ENCODE measurements around the gene GFM1.

Gene GFM1

GRCh38 chr3:158728851-158729250, 84.5 kb downstream of the GFM1 start:
- no peak for DNase-seq

DNA sequence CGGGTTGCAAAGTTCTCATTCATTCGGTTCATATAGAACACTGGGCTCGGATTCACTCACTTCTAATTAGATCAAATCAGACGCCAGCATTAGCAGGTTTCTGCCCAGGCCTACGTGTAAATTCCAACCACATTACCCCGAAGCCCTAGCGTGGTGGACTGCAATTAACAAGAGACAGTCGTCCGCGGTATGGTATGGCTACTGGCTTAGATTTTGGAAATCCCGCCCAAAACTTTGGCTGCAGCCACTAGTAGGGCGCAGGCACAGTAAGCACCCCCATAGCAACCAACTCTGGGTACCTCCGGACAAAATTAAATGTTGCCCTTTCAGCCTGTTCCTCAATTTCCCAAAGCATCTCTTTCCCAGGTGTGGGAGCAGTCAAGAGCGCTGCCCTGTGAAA, 87.2 kb downstream of the GFM1 start:
- DNase-seq, result no peak

GRCh38 chr3:158731938-158732855, 87.9 kb downstream of the GFM1 start, which contains the start of gene RARRES1:
TSS of gene RARRES1 (minus strand) at chr3:158732457. CDS start at chr3:158732415, 42 bp downstream.
- peak; percentile 70 for DNase-seq

DNA sequence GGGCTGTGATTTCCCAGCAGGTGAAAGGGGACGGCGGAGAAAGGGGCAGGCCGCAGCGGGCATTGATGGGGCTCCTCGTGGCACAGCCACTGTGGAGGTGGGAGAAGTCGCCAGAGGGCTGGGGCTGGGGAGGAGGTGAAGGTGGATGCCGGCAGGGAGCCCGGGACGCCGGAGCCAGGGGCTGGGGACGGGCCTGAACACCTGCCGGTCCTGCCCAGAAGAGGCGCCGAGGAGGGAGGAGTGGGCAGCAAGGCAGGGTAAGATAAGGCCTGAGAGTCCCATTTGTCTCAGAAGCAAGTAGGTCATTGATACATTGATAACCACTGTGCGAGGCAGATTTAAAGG, 88.5 kb downstream of the GFM1 start:
- DNase-seq, result no peak

DNA sequence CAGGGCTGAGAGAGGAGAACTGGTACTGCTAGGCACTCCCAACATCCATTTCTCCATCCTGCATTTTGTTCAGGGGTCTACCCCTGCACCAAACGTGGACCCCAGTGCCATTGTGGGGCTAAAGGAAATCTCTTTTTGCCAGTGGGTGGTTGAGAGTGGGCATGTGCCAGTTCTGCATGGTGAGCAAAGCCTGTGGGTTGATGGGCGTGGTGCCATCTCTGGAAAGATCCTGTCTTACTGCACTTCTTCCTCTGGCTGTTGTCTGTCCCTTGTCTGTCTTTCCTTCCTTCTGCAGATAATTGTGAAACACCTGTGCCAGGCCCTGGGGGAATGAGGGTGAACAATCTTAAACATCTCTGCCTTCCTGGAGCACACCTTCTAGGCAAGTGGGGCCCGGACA, 89.3 kb downstream of the GFM1 start:
- no peak for DNase-seq

DNA sequence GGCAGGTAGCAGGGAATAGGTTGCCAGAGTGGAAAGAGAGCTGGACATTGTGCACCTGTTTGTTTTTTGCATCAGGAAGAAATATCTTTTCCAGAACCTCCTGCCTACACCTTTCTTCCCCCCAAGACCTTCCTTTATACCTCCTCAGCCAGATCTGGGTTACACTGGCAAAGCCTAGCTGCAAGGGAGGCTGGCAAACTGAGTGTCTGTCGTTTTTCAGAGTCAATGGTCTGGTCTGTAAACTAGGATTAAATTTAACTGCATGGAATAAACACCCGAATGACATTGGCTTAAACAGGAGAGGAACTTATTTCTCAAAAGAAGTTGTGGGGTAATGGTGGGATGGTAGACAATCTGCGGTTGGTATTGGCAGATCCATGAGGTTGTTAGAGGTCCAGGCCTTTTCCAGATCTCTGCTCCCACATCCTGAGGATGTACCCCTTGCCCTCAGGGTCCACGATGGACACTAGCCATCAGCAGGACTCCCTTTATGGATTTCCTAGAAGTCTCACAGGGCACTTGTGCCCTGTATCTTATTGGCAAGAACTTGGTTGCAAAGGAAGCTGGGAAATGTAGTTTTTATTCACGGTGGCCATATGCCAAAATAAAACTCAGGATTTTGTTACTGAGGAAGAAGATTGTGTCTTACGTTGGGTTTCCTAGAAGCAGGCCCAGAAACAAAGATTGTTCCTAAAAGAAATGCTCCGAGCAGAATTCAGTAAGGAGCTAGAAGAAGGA, 91.1 kb downstream of the GFM1 start:
- DNase-seq, result no peak

DNA sequence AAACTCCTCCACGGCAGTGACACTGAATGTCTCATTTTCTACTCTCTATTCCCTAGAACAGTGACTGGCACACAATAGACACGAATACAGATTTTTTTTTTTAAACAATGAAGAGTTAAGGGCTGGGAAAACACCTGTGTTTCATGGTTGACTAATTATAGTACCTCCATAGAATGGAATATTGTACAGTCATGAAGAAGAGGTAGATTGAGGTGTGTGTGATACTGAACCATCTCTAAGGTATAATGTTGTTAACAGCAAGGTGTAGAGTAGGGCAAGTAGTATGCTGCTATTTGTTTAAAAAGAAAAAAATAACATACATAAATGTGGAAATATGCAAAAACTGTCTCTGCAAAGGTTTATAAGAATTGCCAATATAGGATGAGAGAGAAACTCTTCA, 93.1 kb downstream of the GFM1 start:
- no peak for DNase-seq

GRCh38 chr3:158737976-158738615, 93.8 kb downstream of the GFM1 start:
- no peak for DNase-seq

DNA sequence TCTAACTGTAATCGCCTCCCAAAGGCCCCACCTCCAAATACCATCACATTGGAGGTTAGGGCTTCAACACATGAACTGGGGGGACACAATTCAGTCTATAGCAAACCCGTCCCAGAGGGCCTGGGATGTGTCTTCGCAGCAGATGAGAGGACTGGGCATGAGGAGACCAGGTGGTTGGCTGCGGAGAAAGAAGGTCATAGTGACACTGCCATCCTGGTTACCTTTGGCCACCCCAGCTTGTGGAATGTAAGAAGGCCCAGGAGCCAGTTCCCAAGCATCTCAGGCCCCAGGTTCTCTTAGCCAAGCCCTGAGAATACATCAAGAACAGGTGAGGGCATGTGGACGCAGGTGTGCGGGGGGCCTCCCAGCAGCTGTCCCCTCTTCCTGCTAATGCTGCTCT, 94.3 kb downstream of the GFM1 start:
- DNase-seq, result no peak

GRCh38 chr3:158739078-158739477, 94.8 kb downstream of the GFM1 start:
- DNase-seq, result no peak

DNA sequence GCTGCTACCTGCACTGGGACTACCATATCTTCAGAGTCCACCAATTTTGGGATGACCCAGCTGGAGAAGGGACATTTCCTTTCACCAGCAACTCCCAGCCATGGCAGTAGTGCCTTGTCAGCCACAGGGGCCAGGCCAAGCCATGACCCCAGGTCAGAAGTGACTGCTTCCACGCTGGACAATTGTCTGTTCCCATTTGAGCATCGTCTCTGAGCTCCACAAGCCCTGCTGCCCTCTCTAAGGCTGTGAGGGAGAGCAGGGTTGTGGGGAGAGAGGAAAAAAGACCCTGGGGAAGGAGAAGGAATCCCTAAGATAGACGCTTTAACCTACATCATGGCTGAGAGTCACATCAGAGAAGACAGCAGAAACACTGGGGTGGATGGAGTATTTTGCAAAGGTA, 95.3 kb downstream of the GFM1 start:
- DNase-seq, result no peak
